GM21825 (cell line): Measurements from ENCODE around the gene ADH7.
A peak's percentile ranks its signal among the peaks of the same experiment; 100 is the strongest.
"Not testable (repeated sequence)": the region's sequence is repeated elsewhere in the genome, so short reads cannot be mapped to it uniquely, and the experiment has no call there.

ENCODE experiments used
- ATAC-seq: cut with Tn5 transposase; IDR thresholded peaks from one replicate; pipeline ENCODE4 v1.9.1; 2021; ENCODE audit warnings: mild to moderate bottlenecking, moderate library complexity; ENCODE audit not compliant: unreplicated experiment

The ADH7 gene

GRCh38 chr4:99417125-99417524 is 18.0 kb downstream of the ADH7 start:
- ATAC-seq: no peak

- not testable (repeated sequence) for ATAC-seq
Observed at GRCh38 chr4:99415762-99416161, 19.4 kb downstream of the ADH7 start.

- ATAC-seq: not testable (repeated sequence)
Observed at GRCh38 chr4:99414902-99415301, 20.2 kb downstream of the ADH7 start.

- no peak for ATAC-seq
Observed at GRCh38 chr4:99414401-99414800, 20.7 kb downstream of the ADH7 start.

- no peak for ATAC-seq
Observed at GRCh38 chr4:99413140-99413539, 22.0 kb downstream of the ADH7 start.

- no peak for ATAC-seq
Observed at GRCh38 chr4:99411041-99411440, 24.1 kb downstream of the ADH7 start.

- ATAC-seq: no peak
Observed at GRCh38 chr4:99410075-99410474, 25.1 kb downstream of the ADH7 start.

GRCh38 chr4:99408346-99408745 is 26.8 kb downstream of the ADH7 start:
- ATAC-seq: no peak

GRCh38 chr4:99405433-99406115 is 29.6 kb downstream of the ADH7 start:
- ATAC-seq: no peak

- ATAC-seq: peak; percentile 84
Observed at GRCh38 chr4:99404595-99405287, 30.4 kb downstream of the ADH7 start.

- peak; percentile 72 for ATAC-seq
Observed at GRCh38 chr4:99403380-99404184, 31.6 kb downstream of the ADH7 start.

- no peak for ATAC-seq
Observed at GRCh38 chr4:99402765-99403164, 32.4 kb downstream of the ADH7 start.

- no peak for ATAC-seq
Observed at GRCh38 chr4:99400831-99401230, 34.3 kb downstream of the ADH7 start.

GRCh38 chr4:99399017-99399416 is 36.1 kb downstream of the ADH7 start:
- ATAC-seq: no peak

- ATAC-seq: no peak
Observed at GRCh38 chr4:99395595-99396364, 39.4 kb downstream of the ADH7 start.

GRCh38 chr4:99394896-99395295 is 40.2 kb downstream of the ADH7 start:
- no peak for ATAC-seq

- ATAC-seq: no peak
Observed at GRCh38 chr4:99390055-99390454, 45.1 kb downstream of the ADH7 start.

GRCh38 chr4:99389606-99390005 is 45.5 kb downstream of the ADH7 start:
- no peak for ATAC-seq

- no peak for ATAC-seq
Observed at GRCh38 chr4:99383833-99384392, 51.2 kb downstream of the ADH7 start.

- no peak for ATAC-seq
Observed at GRCh38 chr4:99383399-99383798, 51.7 kb downstream of the ADH7 start.
